ENCODE data around the gene GNAZ. TPM values are rescaled to one million over a fixed set of nuclear protein-coding genes. Genes with fewer than 3 reads are reported as not detected.
"Not testable (repeated sequence)": the region's sequence is repeated elsewhere in the genome, so short reads cannot be mapped to it uniquely, and the experiment has no call there.

GNAZ gene
- total RNA-seq (under 1 TPM; 0.30 to 0.68 TPM), polyA plus RNA-seq (under 1 TPM in 1 of 3 donors, not detected in 2; 0.48 TPM), total RNA-seq (0 to 1.4 (median 0.89) reads per million in 6 experiments)

- Mint-ChIP-seq H3K36me3 (no peaks in the 10 kb centered on the region), H3K4me1 (peaks cover 19 to 32% (median 27%) of the 10 kb centered on the region in 4 donors), H3K9me3 (no peaks in the 10 kb centered on the region), H3K27ac (peak within 1 kb of the TSS; percentile 63 to 93 (median 84)), H3K4me3 (peak within 1 kb of the TSS; percentile 77 to 93 (median 90)), H3K27me3 (peaks cover 0 to 20% (median 15%) of the 10 kb centered on the region in 5 donors)
- POLR2A ChIA-PET, result interaction anchor here (1.1 to 1.3 kb wide), 2 partner anchors 71 to 74 kb away, joined by 3 to 4 read pairs; partner anchors contain the start of genes RAB36 and RSPH14
- DNase-seq, result peak in 8 of 10 donors; percentile 10 to 57 (median 20)
- peak; percentile 57 to 60 for ATAC-seq
Observed at GRCh38 chr22:23070418-23071229, at the start of gene GNAZ. GNAZ (plus strand) TSS chr22:23070519; CDS start chr22:23095696, 25,177 bp downstream.

- H3K4me1 Mint-ChIP-seq, result peaks cover 0 to 6% (median 4%) of the 10 kb centered on the region in 4 donors
- DNase-seq (no peak), ATAC-seq (no peak)
- H3K4me3 Mint-ChIP-seq, result no peak overlapping the region
- H3K9me3 Mint-ChIP-seq, result peaks cover 0 to 12% (median 5%) of the 10 kb centered on the region in 9 donors
- POLR2A ChIA-PET, result no interaction called here
- peaks cover 0 to 11% (median 5%) of the 10 kb centered on the region in 3 donors for H3K36me3 Mint-ChIP-seq
- no peak overlapping the region for H3K27ac Mint-ChIP-seq
- H3K27me3 Mint-ChIP-seq, result peaks cover 4 to 16% (median 6%) of the 10 kb centered on the region in 5 donors
Observed at GRCh38 chr22:23020659-23021293, 49.5 kb upstream of the GNAZ start.

GRCh38 chr22:23021660-23022353, 48.5 kb upstream of the GNAZ start:
- not testable (repeated sequence) for ATAC-seq

GRCh38 chr22:23023294-23023693, 47.0 kb upstream of the GNAZ start:
- DNase-seq, result no peak
- Mint-ChIP-seq H3K4me3 (no peak overlapping the region), H3K36me3 (peaks cover 0 to 11% (median 5%) of the 10 kb centered on the region in 3 donors), H3K4me1 (peaks cover 0 to 8% (median 1%) of the 10 kb centered on the region in 4 donors), H3K27ac (no peak overlapping the region), H3K27me3 (peaks cover 1 to 5% (median 2%) of the 10 kb centered on the region in 5 donors), H3K9me3 (peaks cover 0 to 12% (median 5%) of the 10 kb centered on the region in 9 donors)
- no peak for ATAC-seq
- POLR2A ChIA-PET, result interaction anchor here (0.7 kb wide), 1 partner anchor 74 kb away, joined by 5 read pairs; no protein-coding TSS in a partner anchor

More at GRCh38 chr22:23021660-23022353, 48.5 kb upstream of the GNAZ start:
- DNase-seq, POLR2A ChIA-PET, H3K4me1 Mint-ChIP-seq, H3K27ac Mint-ChIP-seq, H3K4me3 Mint-ChIP-seq: not testable (repeated sequence)
- Mint-ChIP-seq H3K9me3 (peaks cover 0 to 12% (median 5%) of the 10 kb centered on the region in 9 donors), H3K36me3 (peaks cover 0 to 11% (median 5%) of the 10 kb centered on the region in 3 donors), H3K27me3 (peaks cover under 1 to 12% (median 3%) of the 10 kb centered on the region in 5 donors)

GRCh38 chr22:23026777-23027176, 43.5 kb upstream of the GNAZ start:
- peaks cover 0 to 3% (median 0%) of the 10 kb centered on the region in 5 donors for H3K27me3 Mint-ChIP-seq
- peaks cover 0 to 1% (median 0%) of the 10 kb centered on the region in 9 donors for H3K9me3 Mint-ChIP-seq
- H3K36me3 Mint-ChIP-seq, result peaks cover 0 to under 1% (median 0%) of the 10 kb centered on the region in 3 donors
- H3K27ac Mint-ChIP-seq, result no peak overlapping the region
- no peak overlapping the region for H3K4me3 Mint-ChIP-seq
- H3K4me1 Mint-ChIP-seq, result peaks cover 0 to 2% (median 1%) of the 10 kb centered on the region in 4 donors
- POLR2A ChIA-PET, result no interaction called here
- DNase-seq, result no peak
- ATAC-seq, result no peak

GRCh38 chr22:23027849-23028248, 42.5 kb upstream of the GNAZ start:
- H3K9me3 Mint-ChIP-seq, H3K4me1 Mint-ChIP-seq: not testable (repeated sequence)

GRCh38 chr22:23029521-23030228, 40.6 kb upstream of the GNAZ start:
- Mint-ChIP-seq H3K27me3 (peaks cover 0 to 3% (median 1%) of the 10 kb centered on the region in 5 donors), H3K36me3 (no peaks in the 10 kb centered on the region), H3K4me3 (no peak overlapping the region), H3K27ac (no peak overlapping the region), H3K4me1 (peaks cover 0 to 4% (median 1%) of the 10 kb centered on the region in 4 donors), H3K9me3 (no peaks in the 10 kb centered on the region)
- POLR2A ChIA-PET, result no interaction called here
- DNase-seq, result no peak
- ATAC-seq, result no peak

More at GRCh38 chr22:23027849-23028248, 42.5 kb upstream of the GNAZ start:
- H3K36me3 Mint-ChIP-seq, ATAC-seq, H3K4me3 Mint-ChIP-seq, DNase-seq, POLR2A ChIA-PET, H3K27me3 Mint-ChIP-seq, H3K27ac Mint-ChIP-seq: not testable (repeated sequence)

- Mint-ChIP-seq H3K27me3 (peaks cover 0 to 3% (median 1%) of the 10 kb centered on the region in 5 donors), H3K36me3 (no peaks in the 10 kb centered on the region), H3K4me3 (no peak overlapping the region), H3K9me3 (no peaks in the 10 kb centered on the region), H3K4me1 (peaks cover 5 to 21% (median 6%) of the 10 kb centered on the region in 4 donors), H3K27ac (no peak overlapping the region)
- ATAC-seq (no peak), DNase-seq (no peak)
- POLR2A ChIA-PET, result no interaction called here
Observed at GRCh38 chr22:23031381-23031780, 38.9 kb upstream of the GNAZ start.

GRCh38 chr22:23031786-23032185, 38.5 kb upstream of the GNAZ start:
- Mint-ChIP-seq H3K4me1 (peaks cover 8 to 25% (median 10%) of the 10 kb centered on the region in 4 donors), H3K27me3 (peaks cover 0 to 4% (median 2%) of the 10 kb centered on the region in 5 donors), H3K36me3 (no peaks in the 10 kb centered on the region), H3K27ac (no peak overlapping the region), H3K4me3 (no peak overlapping the region), H3K9me3 (no peaks in the 10 kb centered on the region)
- DNase-seq (no peak), ATAC-seq (no peak)
- POLR2A ChIA-PET, result no interaction called here

- POLR2A ChIA-PET, result no interaction called here
- ATAC-seq (no peak), DNase-seq (no peak)
- Mint-ChIP-seq H3K27ac (no peak overlapping the region), H3K4me3 (no peak overlapping the region), H3K27me3 (peaks cover 0 to 6% (median 2%) of the 10 kb centered on the region in 5 donors), H3K36me3 (no peaks in the 10 kb centered on the region), H3K4me1 (peaks cover 6 to 29% (median 12%) of the 10 kb centered on the region in 4 donors), H3K9me3 (no peaks in the 10 kb centered on the region)
Observed at GRCh38 chr22:23032658-23033057, 37.7 kb upstream of the GNAZ start.

GRCh38 chr22:23033116-23033905, 37.0 kb upstream of the GNAZ start:
- H3K4me3 Mint-ChIP-seq, result no peak overlapping the region
- H3K9me3 Mint-ChIP-seq, result no peaks in the 10 kb centered on the region
- DNase-seq (no peak), ATAC-seq (no peak)
- H3K27ac Mint-ChIP-seq, result no peak overlapping the region
- POLR2A ChIA-PET, result no interaction called here
- H3K4me1 Mint-ChIP-seq, result peaks cover 10 to 35% (median 12%) of the 10 kb centered on the region in 4 donors
- peaks cover 0 to 9% (median 9%) of the 10 kb centered on the region in 5 donors for H3K27me3 Mint-ChIP-seq
- no peaks in the 10 kb centered on the region for H3K36me3 Mint-ChIP-seq
